Right lobe of liver (tissue), 6 donors: ENCODE measurements around the gene ATP6V1G1. TPM values are rescaled to one million over a fixed set of nuclear protein-coding genes. Genes with fewer than 3 reads are reported as not detected.
A peak's percentile ranks its signal among the peaks of the same experiment; 100 is the strongest.

ENCODE experiments used
- ATAC-seq, 4 donors: fragments of 200-7000 bp; cut with Tn5 transposase; one replicate each; pipeline ENCODE4 v1.9.1; 2020; ENCODE audit warnings: mild to moderate bottlenecking in 4 of 4, moderate library complexity in 4 of 4
- DNase-seq, 3 donors: peaks; one replicate each; pipeline ENCODE4 v3.0.0-alpha.2; 2020
- H3K27ac ChIP-seq, 3 donors: fragments of 200-600 bp; one replicate each; pipeline ENCODE4 v1.8.0; 2022
- H3K27me3 ChIP-seq, 2 donors: fragments of 200-600 bp; one replicate each; pipeline ENCODE4 v1.8.0; 2022
- H3K36me3 ChIP-seq, 4 donors: fragments of 200-600 bp; sonication (generic) in 1 of 4; one replicate each; pipeline versions ENCODE4 v1.5.1 to v1.8.0; 2017 to 2022; ENCODE audit warnings: control low read depth in 1 of 4
- H3K4me1 ChIP-seq, 4 donors: fragments of 200-600 bp; sonication (generic) in 1 of 4; one replicate each; pipeline versions ENCODE4 v1.5.1 to v1.8.0; 2017 to 2022; ENCODE audit warnings: control low read depth in 1 of 4
- H3K4me3 ChIP-seq, 3 donors: fragments of 200-600 bp; one replicate each; pipeline ENCODE4 v1.8.0; 2022
- H3K9me3 ChIP-seq, 4 donors: fragments of 200-600 bp; sonication (generic) in 1 of 4; one replicate each; pipeline versions ENCODE4 v1.5.1 to v1.8.0; 2017 to 2022; ENCODE audit warnings: control low read depth in 1 of 4
- CTCF ChIP-seq, 4 donors: fragments of 200-600 bp in 3 of 4; fragments of 450-650 bp in 1 of 4; IDR thresholded peaks; one replicate each; pipeline versions ENCODE4 v1.5.1 to v1.8.0; 2016 to 2022; ENCODE audit warnings: antibody characterized with exemption in 4 of 4, mild to moderate bottlenecking in 2 of 4
- POLR2A ChIP-seq: fragments of 450-650 bp; IDR thresholded peaks from one replicate; pipeline ENCODE4 v1.6.1; 2017; ENCODE audit warnings: antibody characterized with exemption, mild to moderate bottlenecking
- WGBS: methylation state at CpG from one replicate; pipeline ENCODE4 v1.1.6; 2018; ENCODE audit warnings: low coverage, low lambda C conversion rate; ENCODE audit not compliant: insufficient coverage; ENCODE audit errors: missing lambda C conversion rate; 5-methylcytosine and 5-hydroxymethylcytosine counted together
- intact Hi-C, 2 donors: fragments of 100-400 bp; cut with DNase I; formaldehyde crosslinking; loops; one replicate each; pipeline versions ENCODE4 v1.11.2 to v1.14.1; 2022
- total RNA-seq, 6 experiments: library from RNA; depleted of rRNA in 2 of 6; stranded (reverse); fragments of >200 nt in 2 of 6; fragmentation: NEBNext Ultra II Directional in 3 of 6; extraction: Animal tissue kit (Norgen Biotek cat#: 25700) in 3 of 6; gene quantifications; one replicate each; pipeline versions ENCODE4 v1.1.0 to v1.2.4, GENCODE V29; 2016 to 2023
- donor health status: DM: no; HTN: yes; CAD: no.
- donor health status: DM: no; HTN: no; CAD: no.
- donor health status: DM: no; HTN: no; CAD: no.
- donor health status: DM: no; HTN: yes; CAD: no.
- donor health status: DM: no; HTN: yes; CAD: no.

The ATP6V1G1 gene
- total RNA-seq, 6 experiments from 2014 or later = 31.0 to 155 (median 49.1) TPM

GRCh38 chr9:114631166-114631565 lies 43.6 kb downstream of the ATP6V1G1 start:
- intact Hi-C loops = no loop called here
- DNase-seq = no peak
- peaks cover 0 to 19% (median 3%) of the 10 kb centered on the region in 4 donors for H3K36me3 ChIP-seq
- no peaks in the 10 kb centered on the region for H3K9me3 ChIP-seq
- 15% methylated on average over 2 of the region's 2 CpGs for WGBS
- no peaks in the 10 kb centered on the region for H3K27me3 ChIP-seq
- TF ChIP-seq CTCF (IDR thresholded peaks at IDR 0.05) (no peak), POLR2A (no peak)
- no peak overlapping the region for H3K27ac ChIP-seq
- H3K4me1 ChIP-seq = no peaks in the 10 kb centered on the region
- no peak for ATAC-seq
- no peak overlapping the region for H3K4me3 ChIP-seq

- no peak overlapping the region for H3K4me3 ChIP-seq
- 89% methylated on average over 6 of the region's 11 CpGs for WGBS
- no peaks in the 10 kb centered on the region for H3K9me3 ChIP-seq
- H3K27ac ChIP-seq = no peak overlapping the region
- TF ChIP-seq CTCF (IDR thresholded peaks at IDR 0.05) (no peak), POLR2A (no peak)
- ATAC-seq (no peak), DNase-seq (no peak)
- H3K36me3 ChIP-seq = peaks cover 0 to 13% (median 2%) of the 10 kb centered on the region in 4 donors
- intact Hi-C loops = no loop called here
- H3K4me1 ChIP-seq = no peaks in the 10 kb centered on the region
- no peaks in the 10 kb centered on the region for H3K27me3 ChIP-seq
These were observed 46.0 kb downstream of the ATP6V1G1 start for GRCh38 chr9:114633438-114634089.

GRCh38 chr9:114634387-114634786 lies 46.8 kb downstream of the ATP6V1G1 start:
- H3K36me3 ChIP-seq = peaks cover 0 to 6% (median 2%) of the 10 kb centered on the region in 4 donors
- no peaks in the 10 kb centered on the region for H3K9me3 ChIP-seq
- DNase-seq (no peak), ATAC-seq (peak in 1 of 4 donors; percentile 61)
- 57% methylated on average over 2 of the region's 6 CpGs for WGBS
- H3K4me1 ChIP-seq = no peaks in the 10 kb centered on the region
- TF ChIP-seq POLR2A (no peak), CTCF (IDR thresholded peaks at IDR 0.05) (no peak)
- intact Hi-C loops = no loop called here
- H3K4me3 ChIP-seq = no peak overlapping the region
- no peak overlapping the region for H3K27ac ChIP-seq
- H3K27me3 ChIP-seq = no peaks in the 10 kb centered on the region

GRCh38 chr9:114638404-114638803 lies 50.8 kb downstream of the ATP6V1G1 start:
- Histone ChIP-seq H3K27ac (no peak overlapping the region), H3K4me1 (no peaks in the 10 kb centered on the region), H3K4me3 (no peak overlapping the region), H3K27me3 (no peaks in the 10 kb centered on the region), H3K36me3 (peaks cover 0 to 8% (median 0%) of the 10 kb centered on the region in 4 donors), H3K9me3 (no peaks in the 10 kb centered on the region)
- no peak for DNase-seq
- WGBS = 100% methylated on average over 2 of the region's 8 CpGs
- intact Hi-C loops = no loop called here
- TF ChIP-seq POLR2A (no peak), CTCF (IDR thresholded peaks at IDR 0.05) (no peak)
- ATAC-seq = no peak
